Measurements from ENCODE around the gene NPR1. TPM values are rescaled to one million over a fixed set of nuclear protein-coding genes. Genes with fewer than 3 reads are reported as not detected.
"Not testable (repeated sequence)": the region's sequence is repeated elsewhere in the genome, so short reads cannot be mapped to it uniquely, and the experiment has no call there.

Gene NPR1
- total RNA-seq, 1 donor from 2014 or later, result 0.09 TPM

GRCh38 chr1:153698020-153698922 is 19.8 kb downstream of the NPR1 start:
- Mint-ChIP-seq H3K27ac (no peak overlapping the region), H3K4me1 (no peaks in the 10 kb centered on the region), H3K36me3 (ENCODE audit: low read depth) (no peaks in the 10 kb centered on the region), H3K4me3 (no peak overlapping the region), H3K27me3 (no peaks in the 10 kb centered on the region), H3K9me3 (no peaks in the 10 kb centered on the region)
- intact Hi-C loops (cut with micrococcal nuclease), result no loop called here
- DNase-seq, result no peak

- Mint-ChIP-seq H3K4me3 (no peak overlapping the region), H3K9me3 (no peaks in the 10 kb centered on the region), H3K27me3 (no peaks in the 10 kb centered on the region), H3K27ac (no peak overlapping the region), H3K36me3 (ENCODE audit: low read depth) (no peaks in the 10 kb centered on the region), H3K4me1 (no peaks in the 10 kb centered on the region)
- intact Hi-C loops (cut with micrococcal nuclease), result no loop called here
- no peak for DNase-seq
Measured at GRCh38 chr1:153698923-153699714, 20.6 kb downstream of the NPR1 start.

- DNase-seq, result no peak
- Mint-ChIP-seq H3K9me3 (no peaks in the 10 kb centered on the region), H3K4me1 (no peaks in the 10 kb centered on the region), H3K4me3 (no peak overlapping the region), H3K36me3 (ENCODE audit: low read depth) (no peaks in the 10 kb centered on the region), H3K27me3 (no peaks in the 10 kb centered on the region), H3K27ac (no peak overlapping the region)
- intact Hi-C loops (cut with micrococcal nuclease), result loop anchor here (1.0 kb wide), 1 partner anchor 21 kb away; no protein-coding TSS in a partner anchor
Measured at GRCh38 chr1:153699768-153700167, 21.3 kb downstream of the NPR1 start.

- intact Hi-C loops (cut with micrococcal nuclease), result no loop called here
- H3K27ac Mint-ChIP-seq, result no peak overlapping the region
- H3K4me1 Mint-ChIP-seq, result no peaks in the 10 kb centered on the region
- no peaks in the 10 kb centered on the region for H3K36me3 Mint-ChIP-seq (ENCODE audit: low read depth)
- peaks cover 3% of the 10 kb centered on the region for H3K27me3 Mint-ChIP-seq
- DNase-seq, result no peak
- no peak overlapping the region for H3K4me3 Mint-ChIP-seq
- no peaks in the 10 kb centered on the region for H3K9me3 Mint-ChIP-seq
Measured at GRCh38 chr1:153705484-153705883, 27.0 kb downstream of the NPR1 start.

- H3K36me3 Mint-ChIP-seq (ENCODE audit: low read depth), result no peaks in the 10 kb centered on the region
- peaks cover 15% of the 10 kb centered on the region for H3K27me3 Mint-ChIP-seq
- no peak overlapping the region for H3K4me3 Mint-ChIP-seq
- H3K9me3 Mint-ChIP-seq, result no peaks in the 10 kb centered on the region
- intact Hi-C loops (cut with micrococcal nuclease), result no loop called here
- H3K4me1 Mint-ChIP-seq, result no peaks in the 10 kb centered on the region
- H3K27ac Mint-ChIP-seq, result no peak overlapping the region
- DNase-seq, result no peak
Measured at GRCh38 chr1:153711026-153711425, 32.5 kb downstream of the NPR1 start.

- H3K4me3 Mint-ChIP-seq; intact Hi-C loops (cut with micrococcal nuclease); DNase-seq; H3K36me3 Mint-ChIP-seq (ENCODE audit: low read depth); H3K9me3 Mint-ChIP-seq; H3K27ac Mint-ChIP-seq; H3K4me1 Mint-ChIP-seq: not testable (repeated sequence)
- peaks cover 17% of the 10 kb centered on the region for H3K27me3 Mint-ChIP-seq
Measured at GRCh38 chr1:153716211-153716610, 37.7 kb downstream of the NPR1 start.

GRCh38 chr1:153717330-153717729 is 38.8 kb downstream of the NPR1 start:
- no peak for DNase-seq
- H3K4me1 Mint-ChIP-seq, result peaks cover 5% of the 10 kb centered on the region
- H3K27ac Mint-ChIP-seq, result no peak overlapping the region
- H3K4me3 Mint-ChIP-seq, result no peak overlapping the region
- H3K36me3 Mint-ChIP-seq (ENCODE audit: low read depth), result no peaks in the 10 kb centered on the region
- H3K27me3 Mint-ChIP-seq, result peaks cover 17% of the 10 kb centered on the region
- no peaks in the 10 kb centered on the region for H3K9me3 Mint-ChIP-seq
- intact Hi-C loops (cut with micrococcal nuclease), result no loop called here

GRCh38 chr1:153723687-153724086 is 45.2 kb downstream of the NPR1 start:
- Mint-ChIP-seq H3K27ac (no peak overlapping the region), H3K4me3 (no peak overlapping the region), H3K27me3 (no peaks in the 10 kb centered on the region), H3K36me3 (ENCODE audit: low read depth) (peaks cover 2% of the 10 kb centered on the region), H3K9me3 (no peaks in the 10 kb centered on the region), H3K4me1 (peaks cover 5% of the 10 kb centered on the region)
- intact Hi-C loops (cut with micrococcal nuclease), result no loop called here
- no peak for DNase-seq

GRCh38 chr1:153724634-153725033 is 46.1 kb downstream of the NPR1 start:
- intact Hi-C loops (cut with micrococcal nuclease), result loop anchor here (5.0 kb wide), 1 partner anchor 268 kb away; the partner anchor contains the start of gene RPS27
- H3K9me3 Mint-ChIP-seq; H3K36me3 Mint-ChIP-seq (ENCODE audit: low read depth); DNase-seq; H3K27ac Mint-ChIP-seq; H3K27me3 Mint-ChIP-seq; H3K4me3 Mint-ChIP-seq: not testable (repeated sequence)
- peaks cover 14% of the 10 kb centered on the region for H3K4me1 Mint-ChIP-seq

GRCh38 chr1:153727463-153728304 is 49.2 kb downstream of the NPR1 start, which contains the start of gene INTS3:
TSS of gene INTS3 (plus strand) at chr1:153728050. CDS start at chr1:153728635, 585 bp downstream.
- Mint-ChIP-seq H3K36me3 (ENCODE audit: low read depth) (peaks cover 18% of the 10 kb centered on the region), H3K27ac (peak within 1 kb of the TSS; percentile 97), H3K4me3 (peak within 1 kb of the TSS; percentile 96), H3K9me3 (no peaks in the 10 kb centered on the region), H3K27me3 (no peaks in the 10 kb centered on the region), H3K4me1 (peaks cover 32% of the 10 kb centered on the region)
- DNase-seq, result peak; percentile 100
- intact Hi-C loops (cut with micrococcal nuclease), result loop anchor here (1.0 to 5.0 kb wide), 3 partner anchors 57 to 265 kb away; partner anchors contain the start of genes CHTOP, ILF2 and RPS27

GRCh38 chr1:153728305-153729066 is 50.0 kb downstream of the NPR1 start:
- H3K27ac Mint-ChIP-seq, result peak overlapping the region; percentile 97
- intact Hi-C loops (cut with micrococcal nuclease), result loop anchor here (5.0 kb wide), 1 partner anchor 264 kb away; the partner anchor contains the start of gene RPS27
- H3K27me3 Mint-ChIP-seq, result no peaks in the 10 kb centered on the region
- H3K4me1 Mint-ChIP-seq, result peaks cover 31% of the 10 kb centered on the region
- H3K36me3 Mint-ChIP-seq (ENCODE audit: low read depth), result peaks cover 19% of the 10 kb centered on the region
- H3K4me3 Mint-ChIP-seq, result peak overlapping the region; percentile 96
- no peaks in the 10 kb centered on the region for H3K9me3 Mint-ChIP-seq
- peak; percentile 79 for DNase-seq

GRCh38 chr1:153730468-153730988 is 52.0 kb downstream of the NPR1 start:
- no peaks in the 10 kb centered on the region for H3K27me3 Mint-ChIP-seq
- peaks cover 34% of the 10 kb centered on the region for H3K4me1 Mint-ChIP-seq
- peak overlapping the region; percentile 96 for H3K4me3 Mint-ChIP-seq
- H3K27ac Mint-ChIP-seq, result peak overlapping the region; percentile 1
- intact Hi-C loops (cut with micrococcal nuclease), result no loop called here
- no peak for DNase-seq
- no peaks in the 10 kb centered on the region for H3K9me3 Mint-ChIP-seq
- peaks cover 23% of the 10 kb centered on the region for H3K36me3 Mint-ChIP-seq (ENCODE audit: low read depth)

Data from activated CD4-positive, alpha-beta T cell treated with anti-CD3 and anti-CD28 coated beads, Interleukin-2, amount 10 ng/mL, durations not matched to agents 24 days and 14 days (primary cell).